Astrocyte (in vitro differentiated cells and primary cell): ENCODE measurements around the gene LY9. TPM values are rescaled to one million over a fixed set of nuclear protein-coding genes. Genes with fewer than 3 reads are reported as not detected.
"Not testable (repeated sequence)": the region's sequence is repeated elsewhere in the genome, so short reads cannot be mapped to it uniquely, and the experiment has no call there.

ENCODE experiments used
- DNase-seq: peaks from one replicate; pipeline ENCODE4 v3.0.0-alpha.2; 2010; ENCODE audit warnings: low read depth
- FAIRE-seq: peaks from 2 replicates; lab custom pipeline; 2011; peaks lifted over from hg19 to GRCh38; lab: Jason Lieb, UNC
- H2AFZ ChIP-seq: 2 replicates; pipeline ENCODE4 v1.6.0; 2012; ENCODE audit warnings: low read depth, low read length, inconsistent platforms
- H3K27ac ChIP-seq: 2 replicates; pipeline ENCODE4 v1.5.1; 2011; ENCODE audit warnings: low read depth, low read length, inconsistent platforms
- H3K27me3 ChIP-seq: 2 replicates; pipeline ENCODE4 v1.6.0; 2011; ENCODE audit warnings: low read length, inconsistent platforms; ENCODE audit not compliant: insufficient read depth
- H3K36me3 ChIP-seq: 2 replicates; pipeline ENCODE4 v1.5.1; 2011; ENCODE audit warnings: low read length, inconsistent platforms; ENCODE audit not compliant: insufficient read depth
- H3K4me1 ChIP-seq: 2 replicates; pipeline ENCODE4 v1.5.1; 2011; ENCODE audit warnings: low read length, inconsistent platforms; ENCODE audit not compliant: insufficient read depth
- H3K4me2 ChIP-seq: 2 replicates; pipeline ENCODE4 v1.6.0; 2012; ENCODE audit warnings: low read length, inconsistent platforms
- H3K4me3 ChIP-seq: 2 replicates; pipeline ENCODE4 v1.5.1; 2011; ENCODE audit warnings: low read depth, mild to moderate bottlenecking, low read length, inconsistent platforms; ENCODE audit not compliant: insufficient read depth
- H3K79me2 ChIP-seq: 2 replicates; pipeline ENCODE4 v1.6.0; 2012; ENCODE audit warnings: mild to moderate bottlenecking, low read length, inconsistent platforms; ENCODE audit not compliant: insufficient read depth
- H3K9ac ChIP-seq: 2 replicates; pipeline ENCODE4 v1.6.0; 2012; ENCODE audit warnings: mild to moderate bottlenecking, low read length, inconsistent platforms
- H3K9me3 ChIP-seq: 2 replicates; pipeline ENCODE4 v1.5.1; 2012; ENCODE audit warnings: low read depth, mild to moderate bottlenecking, low read length, inconsistent platforms; ENCODE audit not compliant: insufficient read depth
- H4K20me1 ChIP-seq: 2 replicates; pipeline ENCODE4 v1.6.0; 2012; ENCODE audit warnings: low read length, inconsistent platforms; ENCODE audit not compliant: insufficient read depth
- H3K27ac Mint-ChIP-seq: one replicate; pipeline ENCODE4 v1.8.0; 2021; ENCODE audit warnings: mild to moderate bottlenecking, mixed read lengths; ENCODE audit not compliant: unreplicated experiment
- H3K27me3 Mint-ChIP-seq: one replicate; pipeline ENCODE4 v1.8.0; 2021; ENCODE audit warnings: low read depth, mixed read lengths; ENCODE audit not compliant: unreplicated experiment
- H3K36me3 Mint-ChIP-seq: one replicate; pipeline ENCODE4 v1.8.0; 2021; ENCODE audit warnings: low read depth, mixed read lengths; ENCODE audit not compliant: unreplicated experiment
- H3K4me1 Mint-ChIP-seq: one replicate; pipeline ENCODE4 v1.8.0; 2021; ENCODE audit warnings: low read depth, mixed read lengths; ENCODE audit not compliant: unreplicated experiment
- H3K4me3 Mint-ChIP-seq: one replicate; pipeline ENCODE4 v1.8.0; 2021; ENCODE audit warnings: mild to moderate bottlenecking, moderate library complexity, mixed read lengths; ENCODE audit not compliant: unreplicated experiment
- H3K9me3 Mint-ChIP-seq: one replicate; pipeline ENCODE4 v1.8.0; 2021; ENCODE audit warnings: mild to moderate bottlenecking, mixed read lengths; ENCODE audit not compliant: unreplicated experiment
- CTCF ChIP-seq: IDR thresholded peaks from 2 replicates; pipeline ENCODE4 v1.5.1; 2011; ENCODE audit warnings: low read depth, mild to moderate bottlenecking, inconsistent platforms, low read length, moderate library complexity; ENCODE audit not compliant: insufficient read depth
- EZH2 ChIP-seq: IDR thresholded peaks from 2 replicates; pipeline ENCODE4 v1.6.1; 2012; ENCODE audit warnings: mild to moderate bottlenecking, low read length, inconsistent platforms; ENCODE audit not compliant: insufficient read depth
- total RNA-seq: library from RNA; stranded (reverse); gene quantifications from 2 replicates; pipeline ENCODE4 v1.2.1, GENCODE V29; 2021

The LY9 gene
- total RNA-seq, 1 donor from 2014 or later = not detected

DNA sequence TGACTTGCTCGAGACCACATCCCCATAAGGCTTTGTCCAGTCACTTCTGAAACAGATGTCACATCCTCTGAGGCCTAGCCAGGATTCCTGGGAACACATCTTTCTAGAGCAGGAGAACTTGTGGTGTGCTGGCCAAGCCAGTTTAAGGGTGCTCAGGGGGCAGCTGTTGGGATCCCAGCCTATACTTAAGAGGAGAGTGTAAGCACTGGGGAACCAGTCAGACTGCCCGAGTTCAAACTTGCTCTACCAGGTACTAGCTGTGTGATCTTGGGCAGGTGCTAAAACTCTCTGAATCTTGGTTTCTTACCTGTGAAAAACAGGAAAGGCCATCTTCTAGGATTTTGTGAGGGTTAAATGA, 15.6 kb upstream of the LY9 start:
- no peak overlapping the region for H3K27ac ChIP-seq
- Mint-ChIP-seq H3K9me3 (peaks cover 5% of the 10 kb centered on the region), H3K36me3 (no peaks in the 10 kb centered on the region), H3K27ac (no peak overlapping the region), H3K27me3 (peaks cover 4% of the 10 kb centered on the region), H3K4me3 (no peak overlapping the region), H3K4me1 (no peaks in the 10 kb centered on the region)
- FAIRE-seq (no peak), DNase-seq (no peak)
- no peaks in the 10 kb centered on the region for H3K27me3 ChIP-seq
- no peak overlapping the region for H3K4me3 ChIP-seq
- no peak overlapping the region for H3K9ac ChIP-seq
- no peak overlapping the region for H3K4me2 ChIP-seq
- no peaks in the 10 kb centered on the region for H4K20me1 ChIP-seq
- no peaks in the 10 kb centered on the region for H3K4me1 ChIP-seq
- no peak overlapping the region for H2AFZ ChIP-seq
- no peak for TF ChIP-seq EZH2
- TF ChIP-seq CTCF = no peak
- no peaks in the 10 kb centered on the region for H3K79me2 ChIP-seq
- no peaks in the 10 kb centered on the region for H3K9me3 ChIP-seq
- H3K36me3 ChIP-seq = no peaks in the 10 kb centered on the region

DNA sequence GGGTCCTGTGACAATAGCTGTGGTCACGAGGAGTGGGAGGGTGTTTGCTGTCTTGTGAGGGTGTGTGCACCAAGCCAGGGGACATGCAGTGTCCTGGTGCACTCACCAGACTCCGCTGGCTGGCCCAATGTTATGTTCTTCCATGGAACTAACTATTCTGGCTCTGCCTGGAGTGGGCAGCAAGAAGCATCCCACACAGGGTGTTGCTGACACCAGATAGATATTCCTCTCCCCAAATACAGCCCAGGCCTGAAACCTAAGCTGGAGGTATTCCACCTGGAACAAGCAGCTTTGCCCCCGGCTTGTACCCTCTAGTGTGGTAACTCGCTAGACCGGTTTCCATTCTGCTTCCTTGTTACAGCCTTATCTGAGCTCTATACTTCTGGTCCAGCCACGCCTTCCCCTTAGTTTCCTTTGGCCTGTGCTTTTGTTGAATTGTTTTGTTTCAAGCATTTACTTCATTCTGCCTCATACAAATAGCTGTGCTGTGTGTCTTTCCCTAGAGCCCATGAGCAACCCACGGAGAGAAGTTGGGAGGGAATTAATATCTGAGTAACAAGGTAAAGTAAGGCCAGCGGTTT, 14.7 kb upstream of the LY9 start:
- Mint-ChIP-seq H3K27me3 (peaks cover 2% of the 10 kb centered on the region), H3K4me3 (no peak overlapping the region), H3K4me1 (no peaks in the 10 kb centered on the region), H3K27ac (no peak overlapping the region), H3K36me3 (no peaks in the 10 kb centered on the region), H3K9me3 (peaks cover 6% of the 10 kb centered on the region)
- no peak overlapping the region for H3K4me2 ChIP-seq
- no peak overlapping the region for H3K9ac ChIP-seq
- H3K36me3 ChIP-seq = no peaks in the 10 kb centered on the region
- DNase-seq (no peak), FAIRE-seq (no peak)
- H3K4me3 ChIP-seq = no peak overlapping the region
- H3K9me3 ChIP-seq = no peaks in the 10 kb centered on the region
- no peak for TF ChIP-seq CTCF
- no peak for TF ChIP-seq EZH2
- H3K4me1 ChIP-seq = no peaks in the 10 kb centered on the region
- no peaks in the 10 kb centered on the region for H4K20me1 ChIP-seq
- H3K27ac ChIP-seq = no peak overlapping the region
- no peaks in the 10 kb centered on the region for H3K27me3 ChIP-seq
- H3K79me2 ChIP-seq = no peaks in the 10 kb centered on the region
- no peak overlapping the region for H2AFZ ChIP-seq

DNA sequence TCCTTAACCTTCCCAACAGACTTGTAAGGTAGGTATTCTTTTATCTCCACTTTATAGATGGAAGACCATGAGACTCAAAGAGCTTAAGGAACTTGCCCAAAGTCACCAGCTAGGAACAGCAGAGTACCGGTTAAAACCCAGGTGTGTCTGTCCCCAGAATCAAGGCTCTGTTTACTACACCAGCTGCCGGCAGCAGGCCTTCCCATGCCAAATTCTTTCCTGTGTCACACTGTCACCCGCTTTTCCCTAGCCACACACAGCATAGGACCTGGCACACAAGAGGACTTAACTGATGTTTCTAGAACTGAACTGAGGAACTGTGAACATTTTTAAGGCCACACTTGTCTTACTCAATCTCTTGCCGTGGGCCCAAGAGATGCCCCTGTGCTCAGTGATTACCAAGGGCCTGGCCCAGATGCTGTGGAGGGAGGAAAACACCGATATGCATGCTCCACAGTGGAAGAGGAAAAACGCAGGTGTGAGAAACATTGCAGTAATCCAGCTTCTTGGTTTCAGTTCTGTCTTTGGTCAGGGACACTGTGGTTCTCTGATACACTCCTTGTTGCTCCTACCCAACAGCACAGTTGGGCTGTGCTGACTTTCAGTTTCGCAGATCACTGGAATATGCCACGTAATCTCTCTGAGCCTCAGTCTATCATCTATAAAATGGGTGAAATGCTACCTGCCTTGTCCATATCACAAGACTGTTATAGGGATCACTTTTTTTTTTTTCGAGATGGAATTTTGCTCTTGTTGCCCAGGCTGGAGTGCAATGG, 13.9 kb upstream of the LY9 start:
- Mint-ChIP-seq H3K27ac (no peak overlapping the region), H3K36me3 (no peaks in the 10 kb centered on the region), H3K4me3 (no peak overlapping the region), H3K27me3 (peaks cover 2% of the 10 kb centered on the region), H3K9me3 (peaks cover 8% of the 10 kb centered on the region), H3K4me1 (no peaks in the 10 kb centered on the region)
- Histone ChIP-seq H3K27ac (no peak overlapping the region), H3K27me3 (no peaks in the 10 kb centered on the region), H3K36me3 (no peaks in the 10 kb centered on the region), H3K4me1 (no peaks in the 10 kb centered on the region), H2AFZ (no peak overlapping the region), H3K79me2 (no peaks in the 10 kb centered on the region), H3K9ac (no peak overlapping the region), H4K20me1 (no peaks in the 10 kb centered on the region), H3K4me3 (no peak overlapping the region), H3K4me2 (no peak overlapping the region), H3K9me3 (no peaks in the 10 kb centered on the region)
- FAIRE-seq (no peak), DNase-seq (no peak)
- no peak for TF ChIP-seq EZH2
- TF ChIP-seq CTCF = no peak

DNA sequence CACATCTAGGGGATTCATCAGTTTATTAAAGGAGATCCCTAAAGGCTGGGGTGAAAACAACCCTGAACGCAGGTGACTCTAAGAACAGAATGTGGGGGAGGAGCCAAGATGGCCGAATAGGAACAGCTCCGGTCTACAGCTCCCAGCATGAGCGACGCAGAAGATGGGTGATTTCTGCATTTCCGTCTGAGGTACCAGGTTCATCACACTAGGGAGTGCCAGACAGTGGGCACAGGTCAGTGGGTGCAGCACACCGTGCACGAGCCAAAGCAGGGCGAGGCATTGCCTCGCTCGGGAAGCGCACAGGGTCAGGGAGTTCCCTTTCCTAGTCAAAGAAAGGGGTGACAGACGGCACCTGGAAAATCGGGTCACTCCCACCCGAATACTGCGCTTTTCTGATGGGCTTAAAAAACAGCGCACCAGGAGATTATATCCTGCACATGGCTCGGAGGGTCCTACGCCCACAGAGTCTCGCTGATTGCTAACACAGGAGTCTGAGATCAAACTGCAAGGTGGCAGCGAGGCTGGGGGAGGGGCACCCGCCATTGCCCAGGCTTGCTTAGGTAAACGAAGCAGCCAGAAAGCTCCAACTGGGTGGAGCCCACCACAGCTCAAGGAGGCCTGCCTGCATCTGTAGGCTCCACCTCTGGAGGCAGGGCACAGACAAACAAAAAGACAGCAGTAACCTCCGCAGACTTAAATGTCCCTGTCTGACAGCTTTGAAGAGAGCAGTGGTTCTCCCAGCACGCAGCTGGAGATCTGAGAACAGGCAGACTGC, 12.8 kb upstream of the LY9 start:
- not testable (repeated sequence) for H3K9me3 ChIP-seq, H3K4me1 Mint-ChIP-seq, H3K27ac Mint-ChIP-seq, H3K4me3 ChIP-seq, H3K27ac ChIP-seq, DNase-seq, H2AFZ ChIP-seq, H3K27me3 ChIP-seq, H3K4me1 ChIP-seq, H3K36me3 ChIP-seq, FAIRE-seq, H3K9ac ChIP-seq, H3K4me3 Mint-ChIP-seq, H4K20me1 ChIP-seq, H3K9me3 Mint-ChIP-seq, H3K4me2 ChIP-seq, H3K27me3 Mint-ChIP-seq, H3K36me3 Mint-ChIP-seq, H3K79me2 ChIP-seq
